ENCODE results near the gene MICA. TPM values are rescaled to one million over a fixed set of nuclear protein-coding genes. Genes with fewer than 3 reads are reported as not detected.

MICA gene
- polyA plus RNA-seq, 3 donors: 5.6 to 16.5 (median 6.9) TPM

DNA sequence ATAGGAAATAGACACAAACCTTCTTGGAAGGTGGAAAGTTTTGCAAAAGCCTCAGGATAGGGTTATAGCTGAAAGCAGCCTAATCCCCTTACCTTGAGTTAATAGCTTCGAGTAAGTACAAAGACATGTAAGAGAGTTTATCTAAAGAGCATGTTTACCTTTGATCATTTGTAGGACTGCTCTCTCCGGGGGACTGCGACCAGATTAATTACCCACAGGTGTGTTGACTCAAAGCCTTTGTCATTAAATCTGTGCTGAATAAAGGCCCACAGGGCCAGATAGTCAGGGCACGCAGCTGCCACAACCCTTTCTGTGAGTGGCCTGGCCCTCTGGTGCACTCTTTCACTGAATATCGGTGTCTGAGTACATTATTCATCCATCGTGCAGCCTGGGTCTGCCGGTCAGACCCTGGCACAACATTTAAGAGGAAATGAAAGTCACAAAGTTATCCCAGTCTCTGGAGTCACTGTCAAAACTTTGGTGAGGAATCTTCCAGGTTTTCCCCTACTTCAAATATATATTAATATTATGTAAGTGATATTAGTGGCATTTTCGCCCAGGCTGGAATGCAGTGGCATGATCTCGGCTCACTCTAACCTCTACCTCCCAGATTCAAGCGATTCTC, 5.4 kb upstream of the MICA start:
- intact Hi-C loops (cut with micrococcal nuclease): loop anchor here (2.0 kb wide), 1 partner anchor 43 kb away; no protein-coding TSS in a partner anchor
- Histone ChIP-seq H3K79me2 (ENCODE audit: insufficient read depth, low read length) (peaks cover 56% of the 10 kb centered on the region), H3K36me3 (replicated peaks in 1 of 2; ENCODE audit: control insufficient read depth in 1 of 2, insufficient read depth in 2 of 2, low read length in 2 of 2) (peaks cover 13 to 17% of the 10 kb centered on the region in 2 donors), H3K4me3 (replicated peaks in 1 of 3; ENCODE audit: low read depth in 2 of 3, low read length in 3 of 3) (no peak overlapping the region), H3K9me3 (replicated peaks in 1 of 2; ENCODE audit: control insufficient read depth in 1 of 2, insufficient read depth in 1 of 2, low read length in 2 of 2) (no peaks in the 10 kb centered on the region), H3K4me1 (ENCODE audit: control insufficient read depth in 1 of 2, insufficient read depth in 2 of 2, low read length in 2 of 2) (peaks cover 34 to 44% of the 10 kb centered on the region in 2 donors), H2AFZ (ENCODE audit: insufficient read depth, low read depth, low read length, poor library complexity, severe bottlenecking) (no peak overlapping the region), H3K4me2 (replicated peaks; ENCODE audit: extremely low read depth, low read length, poor library complexity, severe bottlenecking) (no peak overlapping the region), H4K20me1 (ENCODE audit: insufficient read depth, low read length) (peaks cover 9% of the 10 kb centered on the region), H3K9ac (ENCODE audit: insufficient read depth, low read length, poor library complexity, severe bottlenecking) (no peak overlapping the region), H3K27ac (ENCODE audit: low read depth in 1 of 2, low read length in 2 of 2) (no peak overlapping the region), H3K27me3 (ENCODE audit: control insufficient read depth in 2 of 2, insufficient read depth in 2 of 2, low read length in 2 of 2) (no peaks in the 10 kb centered on the region)
- no peak for DNase-seq
- WGBS (ENCODE audit: insufficient coverage): 90% methylated on average over 4 of the region's 10 CpGs
- TF ChIP-seq, protein P1, sequence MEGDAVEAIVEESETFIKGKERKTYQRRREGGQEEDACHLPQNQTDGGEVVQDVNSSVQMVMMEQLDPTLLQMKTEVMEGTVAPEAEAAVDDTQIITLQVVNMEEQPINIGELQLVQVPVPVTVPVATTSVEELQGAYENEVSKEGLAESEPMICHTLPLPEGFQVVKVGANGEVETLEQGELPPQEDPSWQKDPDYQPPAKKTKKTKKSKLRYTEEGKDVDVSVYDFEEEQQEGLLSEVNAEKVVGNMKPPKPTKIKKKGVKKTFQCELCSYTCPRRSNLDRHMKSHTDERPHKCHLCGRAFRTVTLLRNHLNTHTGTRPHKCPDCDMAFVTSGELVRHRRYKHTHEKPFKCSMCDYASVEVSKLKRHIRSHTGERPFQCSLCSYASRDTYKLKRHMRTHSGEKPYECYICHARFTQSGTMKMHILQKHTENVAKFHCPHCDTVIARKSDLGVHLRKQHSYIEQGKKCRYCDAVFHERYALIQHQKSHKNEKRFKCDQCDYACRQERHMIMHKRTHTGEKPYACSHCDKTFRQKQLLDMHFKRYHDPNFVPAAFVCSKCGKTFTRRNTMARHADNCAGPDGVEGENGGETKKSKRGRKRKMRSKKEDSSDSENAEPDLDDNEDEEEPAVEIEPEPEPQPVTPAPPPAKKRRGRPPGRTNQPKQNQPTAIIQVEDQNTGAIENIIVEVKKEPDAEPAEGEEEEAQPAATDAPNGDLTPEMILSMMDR (IDR thresholded peaks at IDR 0.05): no peak
- Mint-ChIP-seq H3K36me3 (peaks cover 18 to 28% of the 10 kb centered on the region in 2 donors), H3K4me3 (no peak overlapping the region), H3K9me3 (no peaks in the 10 kb centered on the region), H3K4me1 (peaks cover 48% of the 10 kb centered on the region), H3K27ac (peak overlapping the region in 1 of 7 donors; percentile 10), H3K27me3 (ENCODE audit: low read depth in 3 of 3) (peaks cover 0 to 5% (median 2%) of the 10 kb centered on the region in 3 donors)

GRCh38 chr6:31399589-31400466, 3.6 kb upstream of the MICA start:
- intact Hi-C loops (cut with micrococcal nuclease): loop anchor here in 1 of 2 donors (2.0 kb wide), 1 partner anchor 41 kb away; no protein-coding TSS in a partner anchor
- no peaks in the 10 kb centered on the region for H3K9me3 ChIP-seq (replicated peaks in 1 of 2; ENCODE audit: control insufficient read depth in 1 of 2, insufficient read depth in 1 of 2, low read length in 2 of 2)
- H3K9ac ChIP-seq (ENCODE audit: insufficient read depth, low read length, poor library complexity, severe bottlenecking): peak overlapping the region; percentile 75
- H3K36me3 ChIP-seq (replicated peaks in 1 of 2; ENCODE audit: control insufficient read depth in 1 of 2, insufficient read depth in 2 of 2, low read length in 2 of 2): peaks cover 3% of the 10 kb centered on the region in 2 donors
- peak overlapping the region; percentile 82 for H3K4me2 ChIP-seq (replicated peaks; ENCODE audit: extremely low read depth, low read length, poor library complexity, severe bottlenecking)
- Mint-ChIP-seq H3K9me3 (peaks cover 0 to 2% (median 0%) of the 10 kb centered on the region in 7 donors), H3K4me3 (peak overlapping the region; percentile 97 to 98), H3K27me3 (ENCODE audit: low read depth in 3 of 3) (peaks cover 0 to 5% (median 3%) of the 10 kb centered on the region in 3 donors), H3K36me3 (peaks cover 5 to 15% of the 10 kb centered on the region in 2 donors), H3K4me1 (peaks cover 60% of the 10 kb centered on the region), H3K27ac (peak overlapping the region; percentile 95 to 99 (median 98))
- peak overlapping the region; percentile 71 to 98 (median 93) for H3K4me3 ChIP-seq (replicated peaks in 1 of 3; ENCODE audit: low read depth in 2 of 3, low read length in 3 of 3)
- TF ChIP-seq, protein P1 (IDR thresholded peaks at IDR 0.05): peak; percentile 95
- peak overlapping the region; percentile 88 to 90 for H3K27ac ChIP-seq (ENCODE audit: low read depth in 1 of 2, low read length in 2 of 2)
- WGBS (ENCODE audit: insufficient coverage): 0% methylated on average over 51 of the region's 57 CpGs
- H3K4me1 ChIP-seq (ENCODE audit: control insufficient read depth in 1 of 2, insufficient read depth in 2 of 2, low read length in 2 of 2): peaks cover 45 to 61% of the 10 kb centered on the region in 2 donors
- no peaks in the 10 kb centered on the region for H3K27me3 ChIP-seq (ENCODE audit: control insufficient read depth in 2 of 2, insufficient read depth in 2 of 2, low read length in 2 of 2)
- H4K20me1 ChIP-seq (ENCODE audit: insufficient read depth, low read length): peaks cover 26% of the 10 kb centered on the region
- H2AFZ ChIP-seq (ENCODE audit: insufficient read depth, low read depth, low read length, poor library complexity, severe bottlenecking): peak overlapping the region; percentile 99
- H3K79me2 ChIP-seq (ENCODE audit: insufficient read depth, low read length): peaks cover 70% of the 10 kb centered on the region
- peak; percentile 61 to 70 (median 69) for DNase-seq
